Measurements from ENCODE around the gene FZD7. TPM values are rescaled to one million over a fixed set of nuclear protein-coding genes. Genes with fewer than 3 reads are reported as not detected.

The FZD7 gene
- total and polyA plus RNA-seq, 2 experiments from 2014 or later, result 15.4 to 31.2 TPM

- 77% methylated on average over 7 of the region's 7 CpGs for WGBS (ENCODE audit: low lambda C conversion rate, missing lambda C conversion rate)
- TF ChIP-seq EZH2phosphoT487 (IDR thresholded peaks at IDR 0.05; ENCODE audit: low read depth, severe bottlenecking, unreplicated experiment) (no peak), EZH2 (IDR thresholded peaks at IDR 0.05; ENCODE audit: borderline replicate concordance) (no peak), CTCF (IDR thresholded peaks at IDR 0.05; ENCODE audit: poor library complexity) (no peak)
- H3K4me2 ChIP-seq, result no peak overlapping the region
- no peak overlapping the region for H3K4me3 ChIP-seq
- no peak for DNase-seq (ENCODE audit: low spot score)
- peaks cover 6% of the 10 kb centered on the region for H3K4me1 ChIP-seq (ENCODE audit: insufficient read depth)
- no peaks in the 10 kb centered on the region for H3K9me3 ChIP-seq (ENCODE audit: low read depth)
- H3K79me2 ChIP-seq, result no peaks in the 10 kb centered on the region
- H4K20me1 ChIP-seq (ENCODE audit: insufficient read depth, poor library complexity, severe bottlenecking), result no peaks in the 10 kb centered on the region
- H3K9me2 ChIP-seq (replicated peaks; ENCODE audit: insufficient read depth), result no peaks in the 10 kb centered on the region
- H3K27ac ChIP-seq, result no peak overlapping the region
- no peaks in the 10 kb centered on the region for H3K27me3 ChIP-seq
- H3K36me3 ChIP-seq (replicated peaks; ENCODE audit: insufficient read depth, low read depth), result no peaks in the 10 kb centered on the region
- no peak overlapping the region for H2AFZ ChIP-seq
These were observed 26.4 kb upstream of the FZD7 start for GRCh38 chr2:202007015-202007982.

GRCh38 chr2:202007983-202008354, 25.7 kb upstream of the FZD7 start:
- no peak overlapping the region for H3K4me2 ChIP-seq
- H3K9me2 ChIP-seq (replicated peaks; ENCODE audit: insufficient read depth), result no peaks in the 10 kb centered on the region
- H3K27ac ChIP-seq, result no peak overlapping the region
- no peaks in the 10 kb centered on the region for H3K79me2 ChIP-seq
- TF ChIP-seq CTCF (IDR thresholded peaks at IDR 0.05; ENCODE audit: poor library complexity) (no peak), EZH2 (IDR thresholded peaks at IDR 0.05; ENCODE audit: borderline replicate concordance) (no peak), EZH2phosphoT487 (IDR thresholded peaks at IDR 0.05; ENCODE audit: low read depth, severe bottlenecking, unreplicated experiment) (no peak)
- DNase-seq (ENCODE audit: low spot score), result no peak
- H4K20me1 ChIP-seq (ENCODE audit: insufficient read depth, poor library complexity, severe bottlenecking), result no peaks in the 10 kb centered on the region
- H2AFZ ChIP-seq, result no peak overlapping the region
- H3K9me3 ChIP-seq (ENCODE audit: low read depth), result no peaks in the 10 kb centered on the region
- no peaks in the 10 kb centered on the region for H3K36me3 ChIP-seq (replicated peaks; ENCODE audit: insufficient read depth, low read depth)
- no peak overlapping the region for H3K4me3 ChIP-seq
- WGBS (ENCODE audit: low lambda C conversion rate, missing lambda C conversion rate), result 67% methylated on average over 2 of the region's 2 CpGs
- peaks cover 6% of the 10 kb centered on the region for H3K4me1 ChIP-seq (ENCODE audit: insufficient read depth)
- H3K27me3 ChIP-seq, result no peaks in the 10 kb centered on the region

DNA sequence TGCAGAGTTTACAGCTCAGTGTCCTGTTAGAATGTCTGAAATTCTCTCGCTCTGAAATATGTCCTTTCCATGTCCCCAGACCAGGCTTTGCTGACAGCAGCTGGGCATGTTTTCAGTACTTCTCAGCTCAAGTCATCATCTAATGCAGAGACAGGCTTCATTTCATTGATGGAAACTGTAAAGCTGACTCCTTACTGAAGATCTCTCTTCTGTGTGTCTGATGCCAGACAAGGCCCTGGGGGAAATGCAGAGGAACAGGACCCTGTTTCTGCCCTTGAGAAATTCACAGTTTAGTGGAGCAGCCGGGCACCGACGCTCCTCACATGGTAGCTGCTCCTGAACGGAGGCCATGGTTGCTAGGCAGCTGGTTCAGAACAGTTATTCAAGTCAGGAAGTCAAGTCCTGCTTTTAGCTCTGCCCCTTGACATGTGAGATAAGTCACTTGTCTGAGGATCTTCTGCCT, 24.6 kb upstream of the FZD7 start:
- H3K36me3 ChIP-seq (replicated peaks; ENCODE audit: insufficient read depth, low read depth), result no peaks in the 10 kb centered on the region
- H2AFZ ChIP-seq, result no peak overlapping the region
- H3K9me2 ChIP-seq (replicated peaks; ENCODE audit: insufficient read depth), result no peaks in the 10 kb centered on the region
- H3K4me3 ChIP-seq, result no peak overlapping the region
- no peaks in the 10 kb centered on the region for H4K20me1 ChIP-seq (ENCODE audit: insufficient read depth, poor library complexity, severe bottlenecking)
- no peaks in the 10 kb centered on the region for H3K27me3 ChIP-seq
- no peaks in the 10 kb centered on the region for H3K9me3 ChIP-seq (ENCODE audit: low read depth)
- no peak overlapping the region for H3K4me2 ChIP-seq
- WGBS (ENCODE audit: low lambda C conversion rate, missing lambda C conversion rate), result 53% methylated on average over 5 of the region's 5 CpGs
- no peak for DNase-seq (ENCODE audit: low spot score)
- peaks cover 6% of the 10 kb centered on the region for H3K4me1 ChIP-seq (ENCODE audit: insufficient read depth)
- TF ChIP-seq EZH2 (IDR thresholded peaks at IDR 0.05; ENCODE audit: borderline replicate concordance), result no peak
- no peak for TF ChIP-seq CTCF (IDR thresholded peaks at IDR 0.05; ENCODE audit: poor library complexity)
- no peak for TF ChIP-seq EZH2phosphoT487 (IDR thresholded peaks at IDR 0.05; ENCODE audit: low read depth, severe bottlenecking, unreplicated experiment)
- no peak overlapping the region for H3K27ac ChIP-seq
- H3K79me2 ChIP-seq, result no peaks in the 10 kb centered on the region
